Keratinocyte (primary cell): ENCODE data around the gene UNK. TPM values are rescaled to one million over a fixed set of nuclear protein-coding genes. Genes with fewer than 3 reads are reported as not detected.

Experiments
- DNase-seq: peaks from one replicate; pipeline ENCODE4 v3.0.0-alpha.2; 2011; ENCODE audit warnings: low read depth, missing footprints, low spot score
- FAIRE-seq: peaks from 2 replicates; lab custom pipeline; 2011; peaks lifted over from hg19 to GRCh38; lab: Jason Lieb, UNC
- H2AFZ ChIP-seq: 2 replicates; pipeline ENCODE4 v1.6.0; 2012; ENCODE audit warnings: low read length, control low read depth, inconsistent platforms; ENCODE audit not compliant: control insufficient read depth
- H3K27ac ChIP-seq: 2 replicates; pipeline ENCODE4 v1.5.1; 2011; ENCODE audit warnings: low read length; ENCODE audit not compliant: control insufficient read depth, insufficient read depth
- H3K27me3 ChIP-seq: 3 replicates; pipeline ENCODE4 v1.6.0; 2011; ENCODE audit warnings: low read length; ENCODE audit not compliant: control insufficient read depth, insufficient read depth; ENCODE audit errors: extremely low read depth
- H3K36me3 ChIP-seq, 2 experiments: 2 replicates in 1 of 2; 3 replicates in 1 of 2; pipeline ENCODE4 v1.5.1; 2011; ENCODE audit warnings: low read length in 2 of 2, mild to moderate bottlenecking in 1 of 2; ENCODE audit not compliant: control insufficient read depth in 2 of 2, insufficient read depth in 2 of 2; ENCODE audit errors: extremely low read depth in 1 of 2
- H3K4me1 ChIP-seq: 3 replicates; pipeline ENCODE4 v1.5.1; 2011; ENCODE audit warnings: low read length; ENCODE audit not compliant: control insufficient read depth, insufficient read depth; ENCODE audit errors: extremely low read depth
- H3K4me2 ChIP-seq: 3 replicates; pipeline ENCODE4 v1.6.0; 2011; ENCODE audit warnings: low read depth, low read length; ENCODE audit not compliant: control insufficient read depth, insufficient read depth; ENCODE audit errors: extremely low read depth
- H3K4me3 ChIP-seq, 3 experiments: fragments of 200-600 bp in 1 of 3; sonication (generic) in 1 of 3; 2 replicates in 2 of 3; 3 replicates in 1 of 3; pipeline ENCODE4 v1.5.1; 2011 to 2016; ENCODE audit warnings: low read length in 3 of 3, mild to moderate bottlenecking in 3 of 3, control low read depth in 2 of 3, inconsistent platforms in 1 of 3, low read depth in 1 of 3, mixed read lengths in 1 of 3, mixed run types in 1 of 3, moderate library complexity in 1 of 3; ENCODE audit not compliant: control insufficient read depth in 2 of 3, insufficient read depth in 2 of 3; ENCODE audit errors: extremely low read depth in 1 of 3
- H3K79me2 ChIP-seq: 2 replicates; pipeline ENCODE4 v1.6.0; 2012; ENCODE audit warnings: low read length; ENCODE audit not compliant: control insufficient read depth, insufficient read depth
- H3K9ac ChIP-seq: 3 replicates; pipeline ENCODE4 v1.6.0; 2011; ENCODE audit warnings: low read length; ENCODE audit not compliant: control insufficient read depth, insufficient read depth; ENCODE audit errors: extremely low read depth
- H3K9me1 ChIP-seq: 3 replicates; pipeline ENCODE4 v1.6.0; 2011; ENCODE audit warnings: low read length; ENCODE audit not compliant: control insufficient read depth, insufficient read depth; ENCODE audit errors: extremely low read depth
- H3K9me3 ChIP-seq: 2 replicates; pipeline ENCODE4 v1.5.1; 2012; ENCODE audit warnings: low read depth, low read length; ENCODE audit not compliant: control insufficient read depth
- H4K20me1 ChIP-seq: 3 replicates; pipeline ENCODE4 v1.6.0; 2011; ENCODE audit warnings: low read length; ENCODE audit not compliant: control insufficient read depth, insufficient read depth; ENCODE audit errors: extremely low read depth
- CTCF ChIP-seq, 3 experiments: IDR thresholded peaks in 1 of 3; conservative IDR thresholded peaks in 1 of 3; optimal IDR thresholded peaks in 1 of 3; 2 replicates in 2 of 3; 3 replicates in 1 of 3; pipeline versions ENCODE3 to v1.5.1; 2011; ENCODE audit warnings: low read length in 3 of 3, mild to moderate bottlenecking in 3 of 3, moderate library complexity in 2 of 3, control low read depth in 1 of 3, inconsistent platforms in 1 of 3; ENCODE audit not compliant: insufficient read depth in 2 of 3; ENCODE audit errors: extremely low read depth in 1 of 3
- EZH2 ChIP-seq: IDR thresholded peaks from one replicate; pipeline ENCODE4 v1.6.1; 2012; ENCODE audit warnings: inconsistent platforms, mild to moderate bottlenecking, low read length, moderate library complexity
- dilution Hi-C: fragments of 300-500 bp; cut with MboI; formaldehyde crosslinking; loops from one replicate; pipeline ENCODE4 v1.7.0; 2020; ENCODE audit warnings: low sequenced_read_pairs; ENCODE audit not compliant: extremely low pct_ligation_motif_present
- polyA minus RNA-seq, 3 experiments: library from RNA; depleted of rRNA, polyadenylated mRNA; stranded (reverse); fragments of >200 nt; gene quantifications; 1 replicate in 1 of 3; 2 replicates in 1 of 3; 3 replicates in 1 of 3; pipeline ENCODE4 v1.2.3, GENCODE V29; 2011
- polyA plus RNA-seq, 5 experiments: library from polyadenylated mRNA; depleted of rRNA in 3 of 5; stranded (reverse) in 3 of 5; stranded (forward) in 1 of 5; unstranded in 1 of 5; fragments of >200 nt; gene quantifications; 1 replicate in 1 of 5; 2 replicates in 3 of 5; 3 replicates in 1 of 5; pipeline versions ENCODE4 v1.2.1 to v1.2.3, GENCODE V29; 2011 to 2012; ENCODE audit warnings: missing spikeins in 2 of 5, low read depth in 1 of 5, low replicate concordance in 1 of 5

Gene UNK
- polyA plus RNA-seq (10.4 to 13.0 TPM (median 10.9 TPM) in 3 replicates), polyA minus RNA-seq (7.9 to 13.9 TPM (median 8.5 TPM) in 3 replicates)
- polyA plus RNA-seq (2011; ENCODE audit: low read depth), result 5.4 TPM
- 8.0 and 11.7 TPM in 2 replicates for polyA plus RNA-seq (2011; cell fraction: cytosol; rRNA removed)
- polyA plus RNA-seq (2011; cell fraction: nucleus; rRNA removed), result 13.5 and 17.6 TPM in 2 replicates
- polyA plus RNA-seq (2012; ENCODE audit: low replicate concordance), result 8.5 and 9.9 TPM in 2 replicates
- 7.9 TPM for polyA minus RNA-seq (2011; cell fraction: cytosol; rRNA and poly(A)+ RNA removed)
- 8.9 and 16.8 TPM in 2 replicates for polyA minus RNA-seq (2011; cell fraction: nucleus; rRNA and poly(A)+ RNA removed)

GRCh38 chr17:75784473-75785015, at the start of gene UNK:
Gene UNK, plus strand, starts transcription at chr17:75784806. Its CDS starts 75 bp downstream, at chr17:75784881.
- FAIRE-seq, result peak; percentile 20
- H2AFZ ChIP-seq, result peak within 1 kb of the TSS; percentile 54
- no peaks in the 10 kb centered on the region for H3K27me3 ChIP-seq
- peak within 1 kb of the TSS; percentile 91 for H3K9ac ChIP-seq
- H3K4me3 ChIP-seq, result peak within 1 kb of the TSS; percentile 57 to 72 (median 68)
- H3K27ac ChIP-seq, result peak within 1 kb of the TSS; percentile 95
- peaks cover 39% of the 10 kb centered on the region for H3K4me1 ChIP-seq
- DNase-seq, result peak; percentile 96
- peak within 1 kb of the TSS; percentile 98 for H3K4me2 ChIP-seq
- H3K36me3 ChIP-seq, result no peaks in the 10 kb centered on the region
- dilution Hi-C loops, result no loop called here
- peaks cover 10% of the 10 kb centered on the region for H3K79me2 ChIP-seq
- H4K20me1 ChIP-seq, result no peaks in the 10 kb centered on the region
- TF ChIP-seq EZH2 (no peak), CTCF (optimal IDR thresholded peaks at IDR 0.05 in 1 of 3, IDR thresholded peaks at IDR 0.05 in 1 of 3, conservative IDR thresholded peaks at IDR 0.05 in 1 of 3; ENCODE audit: extremely low read depth in 1 of 3, insufficient read depth in 2 of 3, low read length in 3 of 3) (no peak)
- H3K9me1 ChIP-seq, result no peaks in the 10 kb centered on the region
- no peaks in the 10 kb centered on the region for H3K9me3 ChIP-seq

- DNase-seq, result no peak
- no peaks in the 10 kb centered on the region for H3K4me1 ChIP-seq
- H3K4me3 ChIP-seq, result no peak overlapping the region
- no peak overlapping the region for H3K27ac ChIP-seq
- FAIRE-seq, result no peak
- no peaks in the 10 kb centered on the region for H3K9me3 ChIP-seq
- TF ChIP-seq CTCF (optimal IDR thresholded peaks at IDR 0.05 in 1 of 3, IDR thresholded peaks at IDR 0.05 in 1 of 3, conservative IDR thresholded peaks at IDR 0.05 in 1 of 3; ENCODE audit: extremely low read depth in 1 of 3, insufficient read depth in 2 of 3, low read length in 3 of 3), result no peak
- TF ChIP-seq EZH2, result no peak
- H3K9me1 ChIP-seq, result no peaks in the 10 kb centered on the region
- H3K79me2 ChIP-seq, result peaks cover 76% of the 10 kb centered on the region
- H3K9ac ChIP-seq, result no peak overlapping the region
- H3K36me3 ChIP-seq, result peaks cover 69 to 82% of the 10 kb centered on the region in 2 experiments
- H4K20me1 ChIP-seq, result peaks cover 84% of the 10 kb centered on the region
- no peaks in the 10 kb centered on the region for H3K27me3 ChIP-seq
- no peak overlapping the region for H2AFZ ChIP-seq
- dilution Hi-C loops, result no loop called here
- H3K4me2 ChIP-seq, result no peak overlapping the region
Measured at GRCh38 chr17:75736173-75736835, 48.3 kb upstream of the UNK start.
